NCI-H446 treated with DMSO at 0.1 percent for 48 hours (cell line): ENCODE data around the gene PRPF6.

ENCODE experiments used
- DNase-seq: peaks from one replicate; lab custom pipeline; 2025; lab: John Stamatoyannopoulos, UW

Gene PRPF6

GRCh38 chr20:64049060-64049877 is 68.3 kb downstream of the PRPF6 start, which contains the start of gene SOX18:
TSS of gene SOX18 (minus strand) at chr20:64049639. CDS start at chr20:64049516, 123 bp downstream.
- DNase-seq = no peak

GRCh38 chr20:64049878-64050260 is 68.9 kb downstream of the PRPF6 start:
- DNase-seq = no peak

GRCh38 chr20:64050261-64051032 is 69.5 kb downstream of the PRPF6 start:
- DNase-seq = no peak

GRCh38 chr20:64051033-64051452 is 70.1 kb downstream of the PRPF6 start:
- no peak for DNase-seq

- DNase-seq = no peak
Measured at GRCh38 chr20:64051561-64052325, 70.8 kb downstream of the PRPF6 start.

- no peak for DNase-seq
Measured at GRCh38 chr20:64052326-64052722, 71.4 kb downstream of the PRPF6 start.

GRCh38 chr20:64052987-64053840 is 72.3 kb downstream of the PRPF6 start:
- no peak for DNase-seq

- DNase-seq = peak; percentile 43
Measured at GRCh38 chr20:64053841-64054661, 73.1 kb downstream of the PRPF6 start.

- no peak for DNase-seq
Measured at GRCh38 chr20:64055396-64055892, 74.5 kb downstream of the PRPF6 start.

- DNase-seq = peak; percentile 53
Measured at GRCh38 chr20:64055893-64056638, 75.1 kb downstream of the PRPF6 start.

- no peak for DNase-seq
Measured at GRCh38 chr20:64056639-64056888, 75.6 kb downstream of the PRPF6 start.

GRCh38 chr20:64056889-64057627 is 76.1 kb downstream of the PRPF6 start:
- DNase-seq = no peak

- no peak for DNase-seq
Measured at GRCh38 chr20:64057628-64058498, 76.9 kb downstream of the PRPF6 start.

- no peak for DNase-seq
Measured at GRCh38 chr20:64058536-64058935, 77.6 kb downstream of the PRPF6 start.

GRCh38 chr20:64062276-64062595 is 81.3 kb downstream of the PRPF6 start:
- DNase-seq = no peak

GRCh38 chr20:64062596-64063388 is 81.9 kb downstream of the PRPF6 start, which contains the start of gene TCEA2:
TSS of gene TCEA2 (plus strand) at chr20:64063198. CDS start at chr20:64063313, 115 bp downstream.
- DNase-seq = peak; percentile 89

- no peak for DNase-seq
Measured at GRCh38 chr20:64063389-64064144, 82.6 kb downstream of the PRPF6 start.
